ENCODE measurements around the gene GFOD1. TPM values are rescaled to one million over a fixed set of nuclear protein-coding genes. Genes with fewer than 3 reads are reported as not detected.

GFOD1 gene
- total RNA-seq, 1 experiment from 2014 or later = 0.62 TPM

DNA sequence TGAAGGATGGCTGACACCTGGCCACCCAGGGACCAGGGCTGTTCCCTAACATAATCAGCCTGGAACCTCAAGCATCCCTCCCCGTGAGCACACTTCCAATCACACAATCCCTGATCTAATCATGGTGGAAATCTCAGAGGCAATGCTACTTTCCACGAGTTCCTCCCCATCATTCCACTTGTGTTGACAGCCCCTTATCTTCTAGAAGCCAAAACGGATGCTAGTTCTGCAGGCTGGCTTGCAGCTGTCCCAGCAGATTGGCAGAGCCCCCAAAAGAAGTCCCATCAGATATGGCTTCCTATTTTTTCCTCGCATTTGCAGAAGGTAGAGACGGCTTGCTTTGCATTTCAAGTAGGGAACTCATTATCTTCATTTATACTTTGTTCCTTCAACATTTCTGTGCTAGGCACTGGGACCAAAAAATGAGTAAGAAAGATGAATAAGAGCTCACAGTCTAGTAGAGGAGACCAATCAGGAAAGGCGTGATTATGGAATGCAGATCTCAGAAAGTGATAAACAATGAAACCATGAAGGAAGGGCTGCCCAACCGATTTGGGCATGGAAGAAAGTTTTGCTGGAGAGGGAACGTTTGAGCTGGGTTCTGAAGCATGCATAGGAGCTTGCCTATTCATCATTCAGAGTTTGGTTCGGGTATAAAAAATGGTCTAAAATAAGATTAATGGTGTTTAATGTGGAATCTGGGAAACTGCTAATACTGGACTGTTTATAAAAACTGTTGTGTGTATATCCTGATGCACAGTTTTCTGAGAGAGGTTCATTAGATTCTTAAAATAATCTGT, 114.5 kb downstream of the GFOD1 start:
- Histone ChIP-seq H3K27me3 (ENCODE audit: control insufficient read depth, insufficient read depth, low read length) (peaks cover 7% of the 10 kb centered on the region), H3K4me1 (ENCODE audit: control insufficient read depth, insufficient read depth, low read length) (no peaks in the 10 kb centered on the region), H3K4me3 (ENCODE audit: low read depth in 2 of 2, low read length in 2 of 2) (no peak overlapping the region), H3K27ac (ENCODE audit: low read length) (no peak overlapping the region), H3K36me3 (ENCODE audit: control insufficient read depth, insufficient read depth, low read length) (no peaks in the 10 kb centered on the region), H3K9me3 (ENCODE audit: control insufficient read depth, insufficient read depth, low read depth, low read length) (no peaks in the 10 kb centered on the region)
- ChIA-PET CTCF (no interaction called here), POLR2A (no interaction called here)
- ATAC-seq = no peak
- DNase-seq (ENCODE audit: low read depth, low spot score) = no peak
- TF ChIP-seq POLR2AphosphoS5 (IDR thresholded peaks at IDR 0.05; ENCODE audit: low read depth, low read length) = no peak
- TF ChIP-seq REST (IDR thresholded peaks at IDR 0.05; ENCODE audit: insufficient read depth in 1 of 2, low read depth in 2 of 2, low read length in 1 of 2) = no peak
- no peak for TF ChIP-seq SIN3A (IDR thresholded peaks at IDR 0.05; ENCODE audit: borderline replicate concordance, insufficient read depth, low read depth, low read length)
- TF ChIP-seq, protein P1, sequence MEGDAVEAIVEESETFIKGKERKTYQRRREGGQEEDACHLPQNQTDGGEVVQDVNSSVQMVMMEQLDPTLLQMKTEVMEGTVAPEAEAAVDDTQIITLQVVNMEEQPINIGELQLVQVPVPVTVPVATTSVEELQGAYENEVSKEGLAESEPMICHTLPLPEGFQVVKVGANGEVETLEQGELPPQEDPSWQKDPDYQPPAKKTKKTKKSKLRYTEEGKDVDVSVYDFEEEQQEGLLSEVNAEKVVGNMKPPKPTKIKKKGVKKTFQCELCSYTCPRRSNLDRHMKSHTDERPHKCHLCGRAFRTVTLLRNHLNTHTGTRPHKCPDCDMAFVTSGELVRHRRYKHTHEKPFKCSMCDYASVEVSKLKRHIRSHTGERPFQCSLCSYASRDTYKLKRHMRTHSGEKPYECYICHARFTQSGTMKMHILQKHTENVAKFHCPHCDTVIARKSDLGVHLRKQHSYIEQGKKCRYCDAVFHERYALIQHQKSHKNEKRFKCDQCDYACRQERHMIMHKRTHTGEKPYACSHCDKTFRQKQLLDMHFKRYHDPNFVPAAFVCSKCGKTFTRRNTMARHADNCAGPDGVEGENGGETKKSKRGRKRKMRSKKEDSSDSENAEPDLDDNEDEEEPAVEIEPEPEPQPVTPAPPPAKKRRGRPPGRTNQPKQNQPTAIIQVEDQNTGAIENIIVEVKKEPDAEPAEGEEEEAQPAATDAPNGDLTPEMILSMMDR (IDR thresholded peaks at IDR 0.05) = no peak
- no peak for TF ChIP-seq TCF7L2 (IDR thresholded peaks at IDR 0.05; ENCODE audit: low read depth, low read length)
- in situ Hi-C loops (cut with HindIII; ENCODE audit: low pct_unique_long_range_greater_than_20kb, low sequenced_read_pairs) (no loop called here), intact Hi-C loops (cut with micrococcal nuclease; ENCODE audit: unreplicated experiment) (no loop called here)
- no TSS peak for BruUV-seq (replicated peaks)

DNA sequence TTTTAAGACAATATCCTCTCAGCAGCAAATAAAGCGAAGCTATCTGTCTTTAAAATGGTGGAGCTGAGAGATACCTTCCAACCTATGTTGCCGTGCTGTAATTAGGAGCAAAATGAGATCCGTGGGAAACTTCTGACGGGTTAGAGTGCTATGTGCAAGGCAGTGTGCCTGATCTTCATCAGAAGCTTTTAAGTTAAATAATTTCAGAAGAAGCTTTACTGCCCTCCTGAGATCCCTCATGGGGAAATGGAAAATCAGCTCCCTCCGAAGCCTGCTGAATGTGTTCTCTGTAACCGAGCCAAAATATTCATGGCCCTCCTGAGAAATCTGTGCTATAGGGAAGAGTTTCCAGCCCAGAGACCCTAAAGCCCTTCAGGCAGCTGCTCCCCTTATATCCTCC, 115.3 kb downstream of the GFOD1 start:
- no TSS peak for BruUV-seq (replicated peaks)
- ATAC-seq = no peak
- no peak overlapping the region for H3K4me3 ChIP-seq (ENCODE audit: low read depth in 2 of 2, low read length in 2 of 2)
- no peak overlapping the region for H3K27ac ChIP-seq (ENCODE audit: low read length)
- no peak for DNase-seq (ENCODE audit: low read depth, low spot score)
- in situ Hi-C loops (cut with HindIII; ENCODE audit: low pct_unique_long_range_greater_than_20kb, low sequenced_read_pairs) (no loop called here), intact Hi-C loops (cut with micrococcal nuclease; ENCODE audit: unreplicated experiment) (no loop called here)
- H3K9me3 ChIP-seq (ENCODE audit: control insufficient read depth, insufficient read depth, low read depth, low read length) = no peaks in the 10 kb centered on the region
- CTCF ChIA-PET = no interaction called here
- no peaks in the 10 kb centered on the region for H3K4me1 ChIP-seq (ENCODE audit: control insufficient read depth, insufficient read depth, low read length)
- TF ChIP-seq SIN3A (IDR thresholded peaks at IDR 0.05; ENCODE audit: borderline replicate concordance, insufficient read depth, low read depth, low read length) = no peak
- H3K36me3 ChIP-seq (ENCODE audit: control insufficient read depth, insufficient read depth, low read length) = no peaks in the 10 kb centered on the region
- peaks cover 7% of the 10 kb centered on the region for H3K27me3 ChIP-seq (ENCODE audit: control insufficient read depth, insufficient read depth, low read length)
- POLR2A ChIA-PET = no interaction called here

DNA sequence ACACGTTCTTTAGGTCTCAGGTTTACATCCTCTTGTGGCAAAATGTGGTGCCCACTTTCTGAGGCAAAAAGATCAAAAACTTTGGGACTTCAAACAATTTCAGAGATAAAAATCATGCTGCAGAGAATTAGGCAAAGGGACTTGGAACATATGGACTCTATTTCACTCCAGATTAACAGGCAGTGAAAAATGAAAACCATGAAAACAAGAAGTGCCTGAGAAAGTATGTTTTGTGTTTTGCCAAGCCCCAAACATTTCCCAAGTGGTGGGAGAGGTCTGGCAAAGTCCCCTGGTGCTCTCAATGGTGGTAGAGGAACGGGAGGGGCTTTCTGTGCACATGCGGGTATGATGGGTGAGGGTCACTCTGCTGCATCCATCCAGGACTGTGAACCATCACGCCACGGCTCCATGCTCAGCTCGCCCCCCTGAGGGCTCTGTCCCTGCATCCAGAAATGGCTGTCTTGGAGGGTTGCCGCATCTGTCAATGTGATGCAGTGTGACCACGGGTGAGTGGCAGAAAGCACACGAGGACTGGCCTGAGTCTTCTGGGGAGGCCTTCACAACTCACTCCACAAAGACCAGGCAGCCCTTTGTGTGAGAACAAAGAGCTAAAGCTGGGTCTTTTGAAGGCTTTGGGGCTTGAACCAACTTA, 115.9 kb downstream of the GFOD1 start:
- H3K36me3 ChIP-seq (ENCODE audit: control insufficient read depth, insufficient read depth, low read length) = no peaks in the 10 kb centered on the region
- no peak overlapping the region for H3K4me3 ChIP-seq (ENCODE audit: low read depth in 2 of 2, low read length in 2 of 2)
- H3K4me1 ChIP-seq (ENCODE audit: control insufficient read depth, insufficient read depth, low read length) = no peaks in the 10 kb centered on the region
- no peaks in the 10 kb centered on the region for H3K9me3 ChIP-seq (ENCODE audit: control insufficient read depth, insufficient read depth, low read depth, low read length)
- DNase-seq (ENCODE audit: low read depth, low spot score) (no peak), ATAC-seq (no peak)
- H3K27ac ChIP-seq (ENCODE audit: low read length) = no peak overlapping the region
- POLR2A ChIA-PET = no interaction called here
- BruUV-seq (replicated peaks) = no TSS peak
- intact Hi-C loops (cut with micrococcal nuclease; ENCODE audit: unreplicated experiment) (no loop called here), in situ Hi-C loops (cut with HindIII; ENCODE audit: low pct_unique_long_range_greater_than_20kb, low sequenced_read_pairs) (no loop called here)
- CTCF ChIA-PET = no interaction called here
- TF ChIP-seq POLR2AphosphoS5 (IDR thresholded peaks at IDR 0.05; ENCODE audit: low read depth, low read length) = no peak
- H3K27me3 ChIP-seq (ENCODE audit: control insufficient read depth, insufficient read depth, low read length) = peaks cover 7% of the 10 kb centered on the region

Data from Panc1 (cell line).